HL-60/S4 treated with retinoic acid at 250 ng/mL for 4 days and 3 days (cell line): ENCODE measurements around the gene STN1.

ENCODE experiments used
- in situ Hi-C: fragments of 300-500 bp; cut with MboI; formaldehyde crosslinking; loops from 2 replicates; pipeline ENCODE4 v1.7.0; 2022; ENCODE audit warnings: low sequenced_read_pairs

The STN1 gene

GRCh38 chr10:103834436-103835095 is 83.4 kb downstream of the STN1 start:
- in situ Hi-C loops = no loop called here

- in situ Hi-C loops = no loop called here
These were observed 84.1 kb downstream of the STN1 start for GRCh38 chr10:103833731-103834365.

- in situ Hi-C loops = no loop called here
These were observed 85.2 kb downstream of the STN1 start for GRCh38 chr10:103832806-103833205.
